ENCODE results near the gene GPT2.
A peak's percentile ranks its signal among the peaks of the same experiment; 100 is the strongest.
"Not testable (repeated sequence)": the region's sequence is repeated elsewhere in the genome, so short reads cannot be mapped to it uniquely, and the experiment has no call there.

GPT2 gene

DNA sequence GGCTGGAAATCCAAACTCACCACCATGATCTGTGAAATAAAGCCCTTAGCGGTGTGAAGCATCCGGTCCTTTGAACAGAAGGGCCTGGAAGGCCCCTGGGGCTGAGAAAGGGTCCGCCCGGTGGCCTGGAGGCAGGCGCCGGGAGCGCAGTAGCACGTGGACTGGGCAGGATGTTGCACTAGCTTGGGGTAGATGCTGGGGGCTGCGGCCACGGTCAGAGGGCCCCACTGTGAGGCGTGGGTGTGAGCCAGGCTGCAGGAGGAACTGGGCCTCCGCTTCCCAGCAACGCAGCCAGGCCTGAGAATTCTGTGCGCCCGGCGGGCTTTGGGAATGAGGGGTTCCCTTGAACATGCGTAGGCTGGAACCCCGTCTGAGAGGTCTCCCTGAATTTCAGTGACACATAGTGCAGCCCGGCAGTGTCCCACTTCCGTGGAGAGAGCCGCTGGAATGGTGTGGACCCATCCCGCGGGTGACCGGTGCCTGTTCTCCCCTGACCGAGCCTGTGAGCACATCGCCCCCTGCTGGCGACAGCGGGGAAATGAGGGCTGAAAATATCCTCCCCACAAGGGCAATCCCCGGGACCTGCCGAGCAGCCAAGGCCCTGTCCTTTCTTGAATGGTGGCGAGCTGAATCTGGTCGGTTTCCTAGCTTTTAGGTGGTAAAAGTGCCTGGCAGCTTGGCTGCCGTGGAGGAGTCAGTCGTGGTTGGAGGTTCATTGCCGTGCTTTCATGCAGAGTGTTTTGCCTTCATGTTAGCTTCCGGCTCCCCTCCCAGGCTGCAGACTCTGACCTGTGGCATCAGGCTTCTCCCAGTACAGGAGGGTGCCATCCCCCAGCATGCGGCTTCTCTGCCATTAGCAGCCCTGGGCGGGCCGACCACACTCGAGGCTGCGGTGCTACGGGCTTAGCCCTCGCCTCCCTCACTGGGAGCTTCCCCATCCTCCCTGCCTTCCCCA is 45.5 kb downstream of the GPT2 start:
- H3K9ac ChIP-seq = peak overlapping the region in 1 of 11 experiments; percentile 26; a peak in 1 of 22 replicates
- H3K4me3 ChIP-seq = no peak overlapping the region
- H3K4me1 ChIP-seq = peaks cover 0 to 17% (median 12%) of the 10 kb centered on the region in 10 experiments; a peak in 17 of 20 replicates
- peaks cover 0 to 38% (median 13%) of the 10 kb centered on the region in 11 experiments; a peak in 11 of 22 replicates for H4K20me1 ChIP-seq
- H3K4me2 ChIP-seq = peak overlapping the region in 1 of 11 experiments; percentile 20; a peak in 1 of 22 replicates
- H3K9me3 ChIP-seq (replicated peaks in 1 of 11) = no peaks in the 10 kb centered on the region
- no peaks in the 10 kb centered on the region for H3K27me3 ChIP-seq
- no peak for TF ChIP-seq Cebpa-rat (IDR thresholded peaks at IDR 0.05)
- H3K36me3 ChIP-seq = peaks cover 28 to 70% (median 69%) of the 10 kb centered on the region in 11 experiments
- no peak overlapping the region for H3K27ac ChIP-seq

GRCh38 chr16:46930861-46931260 is 46.7 kb downstream of the GPT2 start:
- Histone ChIP-seq H3K4me1 (peaks cover 0 to 17% (median 12%) of the 10 kb centered on the region in 10 experiments; a peak in 17 of 20 replicates), H4K20me1 (peaks cover 0 to 33% (median 12%) of the 10 kb centered on the region in 11 experiments; a peak in 10 of 22 replicates), H3K4me3 (no peak overlapping the region), H3K36me3 (peaks cover 25 to 58% (median 57%) of the 10 kb centered on the region in 11 experiments), H3K9ac (no peak overlapping the region), H3K27me3 (no peaks in the 10 kb centered on the region), H3K4me2 (no peak overlapping the region), H3K27ac (no peak overlapping the region), H3K9me3 (replicated peaks in 1 of 11) (peaks cover 0 to under 1% (median 0%) of the 10 kb centered on the region in 11 experiments; a peak in 2 of 22 replicates)
- no peak for TF ChIP-seq Cebpa-rat (IDR thresholded peaks at IDR 0.05)

- Histone ChIP-seq H4K20me1 (peaks cover 0 to 22% (median 6%) of the 10 kb centered on the region in 11 experiments; a peak in 10 of 22 replicates), H3K27me3 (no peaks in the 10 kb centered on the region), H3K9me3 (replicated peaks in 1 of 11) (peaks cover 0 to 4% (median 0%) of the 10 kb centered on the region in 11 experiments; a peak in 2 of 22 replicates), H3K4me1 (peaks cover 0 to 18% (median 15%) of the 10 kb centered on the region in 10 experiments; a peak in 19 of 20 replicates), H3K36me3 (peaks cover 11 to 38% (median 37%) of the 10 kb centered on the region in 11 experiments; a peak in 21 of 22 replicates), H3K27ac (peak overlapping the region in 2 of 11 experiments; percentile 18 to 38; a peak in 1 of 22 replicates), H3K9ac (no peak overlapping the region; a peak in 1 of 22 replicates), H3K4me2 (peak overlapping the region; percentile 10 to 70 (median 45); a peak in 18 of 22 replicates), H3K4me3 (no peak overlapping the region)
- no peak for TF ChIP-seq Cebpa-rat (IDR thresholded peaks at IDR 0.05)
These were observed 48.6 kb downstream of the GPT2 start for GRCh38 chr16:46932802-46933201.

DNA sequence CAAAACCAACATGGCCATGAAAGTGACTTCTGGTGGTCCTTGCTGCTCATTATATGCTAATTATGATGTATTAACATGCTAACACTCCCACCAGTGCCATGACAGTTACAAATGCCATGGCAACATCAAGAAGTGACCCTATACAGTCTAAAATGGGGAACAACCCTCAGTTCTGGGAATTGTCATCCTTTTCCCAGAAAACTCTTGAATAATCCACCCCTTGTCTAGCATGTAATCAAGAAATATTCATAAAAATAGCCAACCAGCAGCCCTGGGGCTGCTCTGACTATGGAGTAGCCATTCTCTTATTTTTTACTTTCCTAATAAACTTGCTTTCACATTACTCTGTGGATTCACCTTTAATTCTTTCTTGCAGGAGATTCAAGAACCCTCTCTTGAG is 53.4 kb downstream of the GPT2 start:
- Histone ChIP-seq H3K9ac (no peak overlapping the region), H3K4me3 (no peak overlapping the region), H3K4me2 (peak overlapping the region in 3 of 11 experiments; percentile 11 to 60 (median 20); a peak in 2 of 22 replicates), H3K27me3 (no peaks in the 10 kb centered on the region), H3K27ac (no peak overlapping the region), H4K20me1 (no peaks in the 10 kb centered on the region), H3K9me3 (replicated peaks in 1 of 11) (peaks cover 0 to 4% (median 0%) of the 10 kb centered on the region in 11 experiments; a peak in 2 of 22 replicates), H3K4me1 (peaks cover 9 to 28% (median 24%) of the 10 kb centered on the region in 10 experiments; a peak in 19 of 20 replicates), H3K36me3 (no peaks in the 10 kb centered on the region)
- no peak for TF ChIP-seq Cebpa-rat (IDR thresholded peaks at IDR 0.05)

- not testable (repeated sequence) for H3K27me3 ChIP-seq; H3K4me2 ChIP-seq; H4K20me1 ChIP-seq; H3K9me3 ChIP-seq (replicated peaks in 1 of 11); H3K9ac ChIP-seq; H3K4me3 ChIP-seq; H3K36me3 ChIP-seq; H3K27ac ChIP-seq
- peaks cover 0 to 22% (median 6%) of the 10 kb centered on the region in 10 experiments; a peak in 10 of 20 replicates for H3K4me1 ChIP-seq
These were observed 60.6 kb downstream of the GPT2 start for GRCh38 chr16:46944713-46945112.

- Histone ChIP-seq H4K20me1 (no peaks in the 10 kb centered on the region; a peak in 1 of 22 replicates), H3K4me1 (peaks cover 0 to 19% (median 5%) of the 10 kb centered on the region in 10 experiments; a peak in 10 of 20 replicates), H3K9ac (no peak overlapping the region), H3K27ac (no peak overlapping the region), H3K27me3 (no peaks in the 10 kb centered on the region), H3K9me3 (replicated peaks in 1 of 11) (no peaks in the 10 kb centered on the region), H3K4me2 (no peak overlapping the region), H3K36me3 (no peaks in the 10 kb centered on the region), H3K4me3 (no peak overlapping the region)
- no peak for TF ChIP-seq Cebpa-rat (IDR thresholded peaks at IDR 0.05)
These were observed 63.9 kb downstream of the GPT2 start for GRCh38 chr16:46947900-46948547.

DNA sequence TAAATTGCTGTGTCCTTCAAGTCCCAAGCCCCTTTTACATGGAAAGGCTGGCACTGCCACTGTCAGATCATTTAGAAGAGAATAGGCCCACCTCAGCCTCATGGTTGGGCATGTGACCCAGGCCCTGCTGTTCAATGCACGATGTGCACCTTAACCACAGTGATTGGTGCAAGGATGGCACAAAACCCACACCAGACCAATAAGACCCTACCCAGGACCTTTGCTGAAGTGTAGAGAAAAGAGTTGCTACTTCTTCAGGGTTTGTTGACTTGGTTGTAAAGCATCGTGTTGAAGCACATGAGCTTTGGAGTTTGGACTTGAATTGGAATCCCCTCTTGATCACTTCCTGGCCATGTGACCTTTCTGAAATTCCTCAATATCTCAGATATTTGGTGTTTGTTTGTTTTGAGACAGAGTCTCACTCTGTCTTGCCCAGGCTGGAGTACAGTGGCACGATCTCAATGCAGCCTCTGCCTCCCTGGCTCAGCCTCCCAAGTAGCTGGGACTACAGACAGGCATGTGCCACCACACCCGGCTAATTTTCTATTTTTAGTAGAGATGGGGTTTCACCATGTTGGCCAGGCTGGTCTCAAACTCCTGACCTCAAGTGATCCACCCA is 64.5 kb downstream of the GPT2 start:
- H3K27ac ChIP-seq = no peak overlapping the region
- no peaks in the 10 kb centered on the region for H3K9me3 ChIP-seq (replicated peaks in 1 of 11)
- H3K27me3 ChIP-seq = no peaks in the 10 kb centered on the region
- H3K4me1 ChIP-seq = peaks cover 0 to 14% (median 3%) of the 10 kb centered on the region in 10 experiments; a peak in 9 of 20 replicates
- H3K9ac ChIP-seq = no peak overlapping the region; a peak in 1 of 22 replicates
- H3K36me3 ChIP-seq = peaks cover 0 to 5% (median 0%) of the 10 kb centered on the region in 11 experiments; a peak in 3 of 22 replicates
- H3K4me3 ChIP-seq = no peak overlapping the region
- no peak overlapping the region for H3K4me2 ChIP-seq
- TF ChIP-seq Cebpa-rat (IDR thresholded peaks at IDR 0.05) = no peak
- no peaks in the 10 kb centered on the region; a peak in 1 of 22 replicates for H4K20me1 ChIP-seq

DNA sequence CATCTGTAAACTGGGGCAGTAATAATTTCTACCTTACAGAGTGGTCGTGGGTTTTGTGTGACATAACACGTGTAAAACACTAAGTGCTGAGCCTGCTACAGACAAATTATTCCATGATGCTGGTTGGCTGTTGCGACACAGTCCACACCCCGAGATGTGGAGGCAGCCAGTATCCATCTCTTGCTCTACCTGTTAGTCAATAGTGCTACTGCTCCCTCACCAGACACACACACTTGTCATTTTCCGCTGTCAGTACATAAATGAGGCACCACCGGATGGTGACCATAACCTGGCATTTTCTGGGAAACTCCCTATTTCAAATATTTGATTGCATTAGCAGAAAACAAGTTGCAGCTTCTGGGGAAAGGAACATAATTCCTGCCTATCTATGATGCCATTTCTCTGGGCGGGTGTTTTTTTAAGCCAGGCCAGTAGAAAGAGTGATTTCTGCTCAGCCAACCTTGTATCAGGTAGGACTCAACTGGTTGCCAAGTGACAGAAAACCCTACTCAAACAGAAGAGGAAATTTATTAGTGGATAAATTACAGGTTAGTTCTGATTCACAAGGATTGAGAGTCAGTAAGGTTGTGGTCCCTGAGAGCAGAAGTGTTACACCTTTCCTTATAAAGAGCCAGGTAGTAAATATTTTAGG is 65.2 kb downstream of the GPT2 start:
- Histone ChIP-seq H4K20me1 (peaks cover 0 to 1% (median 0%) of the 10 kb centered on the region in 11 experiments; a peak in 1 of 22 replicates), H3K36me3 (peaks cover 1 to 12% (median 6%) of the 10 kb centered on the region in 11 experiments; a peak in 19 of 22 replicates), H3K27ac (no peak overlapping the region), H3K4me2 (no peak overlapping the region), H3K27me3 (no peaks in the 10 kb centered on the region), H3K9ac (peak overlapping the region in 2 of 11 experiments; percentile 13 to 15; a peak in 1 of 22 replicates), H3K9me3 (replicated peaks in 1 of 11) (no peaks in the 10 kb centered on the region), H3K4me3 (no peak overlapping the region), H3K4me1 (peaks cover 0 to 14% (median 3%) of the 10 kb centered on the region in 10 experiments; a peak in 8 of 20 replicates)
- TF ChIP-seq Cebpa-rat (IDR thresholded peaks at IDR 0.05) = 0 out of 22 replicates have a peak, but pooled peaks of 1 of the 11 experiments have one; percentile 7

Measured in BLaER1 treated with 17β-estradiol and CSF1 and Interleukin-3, amounts not matched to agents 10 nM and 100 nM (cell line).